Stimulated activated CD8-positive, alpha-beta memory T cell treated with anti-CD3 and anti-CD28 coated beads, Interleukin-15, amount 100 ng/mL, for 48 hours (primary cell): ENCODE results near the gene NBAS.

Experiments
- DNase-seq, 2 donors: peaks; one replicate each; pipeline ENCODE4 v3.0.0-alpha.2; 2020; ENCODE audit warnings: low read depth in 2 of 2

The NBAS gene

GRCh38 chr2:15134957-15135356 is 426.2 kb downstream of the NBAS start:
- no peak for DNase-seq

DNA sequence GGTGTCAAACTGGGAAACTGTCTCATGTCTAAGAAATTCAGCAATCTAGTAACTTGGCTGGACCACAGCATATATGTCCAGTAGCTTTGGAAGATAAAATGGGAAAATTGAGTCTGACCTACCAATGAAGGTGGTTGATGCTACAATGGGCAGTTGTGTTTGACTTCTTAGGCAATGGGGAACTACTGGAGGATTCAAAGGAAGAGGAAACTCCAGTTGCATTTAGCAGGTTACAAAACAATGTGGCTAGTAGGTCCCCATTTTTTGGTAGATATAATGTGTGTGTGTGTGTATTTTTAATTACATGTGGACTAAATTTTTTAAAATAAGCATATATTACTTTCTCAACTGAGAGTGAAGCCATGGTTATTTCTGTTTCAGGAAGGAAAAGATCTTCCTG is 427.7 kb downstream of the NBAS start:
- DNase-seq = no peak

DNA sequence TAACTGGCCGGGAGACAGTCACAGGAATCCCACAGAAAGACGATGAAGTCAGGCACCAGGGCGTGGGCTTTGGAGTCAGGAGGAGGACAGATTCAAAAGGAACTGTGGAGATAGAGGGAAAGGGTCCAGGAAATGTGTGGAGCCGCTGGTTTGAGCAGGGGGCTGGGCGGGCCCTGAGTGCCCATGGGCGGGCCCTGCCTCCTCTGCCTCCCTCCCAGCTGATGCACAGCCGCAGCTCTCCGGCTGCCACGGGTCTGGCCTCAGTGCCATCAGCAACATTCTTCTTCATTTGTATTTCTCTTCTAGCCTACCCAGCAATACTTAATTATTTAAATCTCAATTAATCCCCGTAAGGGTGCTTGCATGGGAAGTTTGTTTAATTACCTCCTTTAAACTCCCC is 432.3 kb downstream of the NBAS start:
- no peak for DNase-seq

- no peak for DNase-seq
Observed at GRCh38 chr2:15127876-15128275, 433.3 kb downstream of the NBAS start.

DNA sequence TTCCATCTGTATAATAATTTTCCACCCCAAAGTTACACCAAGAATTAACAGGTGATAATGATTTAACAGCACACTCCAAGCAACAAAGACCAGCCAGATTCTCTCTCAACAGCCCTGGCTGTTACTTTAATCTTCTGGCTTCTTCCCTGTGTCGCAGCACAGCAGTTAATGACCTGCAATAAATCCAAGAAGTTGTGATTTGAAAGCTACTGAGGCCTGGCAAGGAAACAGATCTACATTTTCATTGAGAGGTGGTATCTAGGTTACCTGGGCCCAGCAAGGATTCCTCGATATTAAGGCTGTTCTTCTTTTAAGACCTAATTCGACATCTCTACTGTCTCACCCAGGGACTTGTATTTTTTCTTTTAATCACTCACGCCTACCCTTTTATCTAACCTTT is 433.8 kb downstream of the NBAS start:
- DNase-seq = no peak

DNA sequence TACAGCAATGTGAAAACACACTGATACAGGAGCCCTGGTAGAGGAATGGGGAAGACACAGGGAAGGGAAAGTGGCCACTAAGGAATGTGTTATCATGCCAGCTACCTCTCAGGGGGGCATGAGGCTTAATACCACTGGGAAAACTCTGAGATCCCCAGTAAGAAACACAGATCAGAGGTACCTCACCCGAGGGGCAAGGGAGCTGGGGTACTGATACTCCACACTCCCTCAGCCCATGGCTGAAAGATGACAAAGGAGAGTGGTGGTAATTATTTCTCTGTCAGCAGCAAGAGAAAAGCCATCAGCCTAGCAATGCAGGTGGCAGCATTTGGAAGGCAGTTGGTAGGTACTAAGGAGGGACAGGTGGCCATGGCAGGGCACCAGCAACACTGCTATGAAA is 434.8 kb downstream of the NBAS start:
- no peak for DNase-seq

DNA sequence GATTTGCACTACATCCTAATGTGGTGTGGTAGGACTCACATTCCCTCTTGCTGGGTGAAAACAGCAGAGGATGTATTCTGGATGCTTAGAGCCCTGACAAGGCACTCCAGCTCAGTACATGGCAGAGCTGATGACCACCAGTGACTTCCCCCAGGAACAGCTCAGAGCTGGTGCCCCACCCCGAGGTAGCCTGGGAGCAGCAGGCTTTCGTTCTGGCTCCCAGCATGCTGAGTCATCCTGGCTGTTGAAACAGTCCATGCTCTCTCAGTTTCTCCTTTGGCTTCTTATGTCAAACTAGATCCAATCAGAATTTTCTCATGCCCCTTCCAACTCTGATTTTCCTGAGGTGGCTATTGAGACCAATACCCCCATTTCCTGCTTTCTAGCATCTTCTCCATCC is 438.2 kb downstream of the NBAS start:
- no peak for DNase-seq

- DNase-seq = no peak
Observed at GRCh38 chr2:15120631-15121030, 440.5 kb downstream of the NBAS start.

DNA sequence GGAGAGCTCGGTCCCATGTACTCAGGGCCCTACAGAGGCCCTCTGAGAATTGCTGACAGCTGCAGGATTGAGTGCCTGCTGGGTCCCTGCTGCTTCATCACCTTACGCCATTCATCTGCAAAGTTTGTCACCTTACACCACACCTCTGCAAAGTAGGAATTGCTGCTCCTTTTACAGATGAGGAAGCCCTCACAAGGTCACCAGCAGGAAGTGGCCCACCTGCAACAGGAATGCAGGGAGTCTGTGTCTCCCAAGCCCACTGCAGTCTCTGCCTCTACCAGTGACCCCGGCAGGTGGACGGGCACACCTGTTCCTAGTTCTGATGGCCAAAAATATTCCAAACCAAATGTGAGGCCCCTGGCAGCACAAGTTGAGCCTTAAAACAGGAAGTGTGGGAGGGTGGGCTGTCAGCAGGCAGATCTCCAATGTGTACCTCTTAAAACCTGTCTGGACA is 441.4 kb downstream of the NBAS start:
- no peak for DNase-seq

DNA sequence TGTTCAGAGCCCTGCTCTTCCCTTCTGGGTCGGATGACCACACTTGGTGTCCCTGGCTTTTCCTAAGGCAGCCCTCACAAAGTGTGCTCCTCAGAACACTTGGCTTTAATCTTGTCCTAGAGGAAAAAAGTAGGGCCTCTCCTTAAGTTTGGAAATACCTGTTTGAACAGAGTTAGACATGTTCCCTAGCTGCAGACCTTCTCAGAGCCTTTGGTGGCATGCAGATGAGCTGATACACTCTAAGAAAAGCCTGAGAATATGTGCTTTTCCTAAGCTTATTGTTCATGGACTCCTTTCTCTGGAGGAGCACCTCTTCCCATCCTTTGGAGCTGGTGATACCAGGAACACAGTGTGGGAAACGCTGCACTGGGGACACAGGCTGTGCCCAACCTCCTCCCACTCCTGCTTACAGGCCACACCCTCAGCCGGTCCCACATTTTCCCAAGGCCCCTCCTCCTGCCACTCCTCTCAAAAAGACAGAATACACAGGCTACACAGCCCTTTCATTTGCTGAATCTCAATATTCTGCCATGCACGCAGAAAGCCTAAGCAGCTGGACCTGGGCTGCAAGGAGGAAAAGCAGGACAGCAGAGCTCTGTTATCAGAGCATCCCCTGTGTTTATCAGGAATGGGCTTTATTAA is 443.6 kb downstream of the NBAS start:
- no peak for DNase-seq
